ENCODE data around the gene TMEM233.
"Not testable (repeated sequence)": the region's sequence is repeated elsewhere in the genome, so short reads cannot be mapped to it uniquely, and the experiment has no call there.

TMEM233 gene

GRCh38 chr12:119592232-119592631 lies 1.3 kb upstream of the TMEM233 start:
- no peak overlapping the region for H3K4me3 ChIP-seq (ENCODE audit: low read length)
- TF ChIP-seq ZNF274 (IDR thresholded peaks at IDR 0.05; ENCODE audit: low read depth, low read length): no peak

- H3K4me3 ChIP-seq (ENCODE audit: low read length): no peak overlapping the region
Measured at GRCh38 chr12:119594399-119594730, 791 bp downstream of the TMEM233 start.

GRCh38 chr12:119594772-119595445 lies 1.3 kb downstream of the TMEM233 start:
- no peak overlapping the region for H3K4me3 ChIP-seq (ENCODE audit: low read length)
- TF ChIP-seq ZNF274 (IDR thresholded peaks at IDR 0.05; ENCODE audit: low read depth, low read length): no peak

More at GRCh38 chr12:119594399-119594730, 791 bp downstream of the TMEM233 start:
- no peak for TF ChIP-seq ZNF274 (IDR thresholded peaks at IDR 0.05; ENCODE audit: low read depth, low read length)

GRCh38 chr12:119598159-119598558 lies 4.6 kb downstream of the TMEM233 start:
- TF ChIP-seq ZNF274 (IDR thresholded peaks at IDR 0.05; ENCODE audit: low read depth, low read length): no peak
- no peak overlapping the region for H3K4me3 ChIP-seq (ENCODE audit: low read length)

GRCh38 chr12:119601877-119602733 lies 8.5 kb downstream of the TMEM233 start:
- no peak for TF ChIP-seq ZNF274 (IDR thresholded peaks at IDR 0.05; ENCODE audit: low read depth, low read length)

GRCh38 chr12:119602734-119603094 lies 9.1 kb downstream of the TMEM233 start:
- TF ChIP-seq ZNF274 (IDR thresholded peaks at IDR 0.05; ENCODE audit: low read depth, low read length): no peak
- no peak overlapping the region for H3K4me3 ChIP-seq (ENCODE audit: low read length)

More at GRCh38 chr12:119601877-119602733, 8.5 kb downstream of the TMEM233 start:
- H3K4me3 ChIP-seq (ENCODE audit: low read length): no peak overlapping the region

GRCh38 chr12:119603767-119604166 lies 10.2 kb downstream of the TMEM233 start:
- H3K4me3 ChIP-seq (ENCODE audit: low read length): no peak overlapping the region

GRCh38 chr12:119609358-119609757 lies 15.8 kb downstream of the TMEM233 start:
- TF ChIP-seq ZNF274 (IDR thresholded peaks at IDR 0.05; ENCODE audit: low read depth, low read length): no peak
- H3K4me3 ChIP-seq (ENCODE audit: low read length): no peak overlapping the region

More at GRCh38 chr12:119603767-119604166, 10.2 kb downstream of the TMEM233 start:
- TF ChIP-seq ZNF274 (IDR thresholded peaks at IDR 0.05; ENCODE audit: low read depth, low read length): no peak

GRCh38 chr12:119613319-119613936 lies 19.9 kb downstream of the TMEM233 start:
- TF ChIP-seq ZNF274 (IDR thresholded peaks at IDR 0.05; ENCODE audit: low read depth, low read length): no peak
- no peak overlapping the region for H3K4me3 ChIP-seq (ENCODE audit: low read length)

GRCh38 chr12:119614705-119615104 lies 21.1 kb downstream of the TMEM233 start:
- H3K4me3 ChIP-seq (ENCODE audit: low read length): no peak overlapping the region
- TF ChIP-seq ZNF274 (IDR thresholded peaks at IDR 0.05; ENCODE audit: low read depth, low read length): no peak

- no peak for TF ChIP-seq ZNF274 (IDR thresholded peaks at IDR 0.05; ENCODE audit: low read depth, low read length)
- no peak overlapping the region for H3K4me3 ChIP-seq (ENCODE audit: low read length)
Measured at GRCh38 chr12:119615518-119616475, 22.2 kb downstream of the TMEM233 start.

- H3K4me3 ChIP-seq (ENCODE audit: low read length): not testable (repeated sequence)
Measured at GRCh38 chr12:119618328-119618896, 24.8 kb downstream of the TMEM233 start.

GRCh38 chr12:119620490-119620889 lies 26.9 kb downstream of the TMEM233 start:
- H3K4me3 ChIP-seq (ENCODE audit: low read length): no peak overlapping the region
- no peak for TF ChIP-seq ZNF274 (IDR thresholded peaks at IDR 0.05; ENCODE audit: low read depth, low read length)
